HL-60 (cell line): ENCODE results near the gene FOXO1.

ENCODE experiments used
- CTCF ChIP-seq: IDR thresholded peaks from one replicate; pipeline ENCODE4 v1.5.1; 2011; ENCODE audit warnings: low read length, control low read depth, inconsistent platforms; ENCODE audit not compliant: insufficient read depth
- GABPA ChIP-seq: IDR thresholded peaks from 2 replicates; pipeline ENCODE4 v1.6.1; 2012; ENCODE audit warnings: low read depth
- POLR2AphosphoS5 ChIP-seq: IDR thresholded peaks from 2 replicates; pipeline ENCODE4 v1.6.1; 2012; ENCODE audit warnings: low read depth
- SPI1 ChIP-seq: IDR thresholded peaks from 2 replicates; pipeline ENCODE4 v1.6.1; 2012; ENCODE audit warnings: low read depth, mild to moderate bottlenecking, borderline replicate concordance
- TF ChIP-seq, protein P1 (sequence below): IDR thresholded peaks from 2 replicates; pipeline ENCODE4 v1.6.1; 2012; ENCODE audit warnings: low read depth; ENCODE audit not compliant: insufficient replicate concordance

GRCh38 chr13:40622246-40622645 is 44.2 kb downstream of the FOXO1 start:
- TF ChIP-seq CTCF: no peak
- TF ChIP-seq, protein P1, sequence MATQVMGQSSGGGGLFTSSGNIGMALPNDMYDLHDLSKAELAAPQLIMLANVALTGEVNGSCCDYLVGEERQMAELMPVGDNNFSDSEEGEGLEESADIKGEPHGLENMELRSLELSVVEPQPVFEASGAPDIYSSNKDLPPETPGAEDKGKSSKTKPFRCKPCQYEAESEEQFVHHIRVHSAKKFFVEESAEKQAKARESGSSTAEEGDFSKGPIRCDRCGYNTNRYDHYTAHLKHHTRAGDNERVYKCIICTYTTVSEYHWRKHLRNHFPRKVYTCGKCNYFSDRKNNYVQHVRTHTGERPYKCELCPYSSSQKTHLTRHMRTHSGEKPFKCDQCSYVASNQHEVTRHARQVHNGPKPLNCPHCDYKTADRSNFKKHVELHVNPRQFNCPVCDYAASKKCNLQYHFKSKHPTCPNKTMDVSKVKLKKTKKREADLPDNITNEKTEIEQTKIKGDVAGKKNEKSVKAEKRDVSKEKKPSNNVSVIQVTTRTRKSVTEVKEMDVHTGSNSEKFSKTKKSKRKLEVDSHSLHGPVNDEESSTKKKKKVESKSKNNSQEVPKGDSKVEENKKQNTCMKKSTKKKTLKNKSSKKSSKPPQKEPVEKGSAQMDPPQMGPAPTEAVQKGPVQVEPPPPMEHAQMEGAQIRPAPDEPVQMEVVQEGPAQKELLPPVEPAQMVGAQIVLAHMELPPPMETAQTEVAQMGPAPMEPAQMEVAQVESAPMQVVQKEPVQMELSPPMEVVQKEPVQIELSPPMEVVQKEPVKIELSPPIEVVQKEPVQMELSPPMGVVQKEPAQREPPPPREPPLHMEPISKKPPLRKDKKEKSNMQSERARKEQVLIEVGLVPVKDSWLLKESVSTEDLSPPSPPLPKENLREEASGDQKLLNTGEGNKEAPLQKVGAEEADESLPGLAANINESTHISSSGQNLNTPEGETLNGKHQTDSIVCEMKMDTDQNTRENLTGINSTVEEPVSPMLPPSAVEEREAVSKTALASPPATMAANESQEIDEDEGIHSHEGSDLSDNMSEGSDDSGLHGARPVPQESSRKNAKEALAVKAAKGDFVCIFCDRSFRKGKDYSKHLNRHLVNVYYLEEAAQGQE: no peak
- no peak for TF ChIP-seq GABPA
- no peak for TF ChIP-seq SPI1
- TF ChIP-seq POLR2AphosphoS5: no peak
